A549 treated with CORT108297 at 1 μM for 4 hours (cell line): Measurements from ENCODE around the gene PROM1. TPM values are rescaled to one million over a fixed set of nuclear protein-coding genes. Genes with fewer than 3 reads are reported as not detected.

Source experiments
- total RNA-seq: library from RNA; stranded (reverse); fragments of 200-300 nt; extraction: Qiagen RNA extraction; gene quantifications from 5 replicates; pipeline ENCODE4 v1.2.3, GENCODE V29; 2022

PROM1 gene, protein sequence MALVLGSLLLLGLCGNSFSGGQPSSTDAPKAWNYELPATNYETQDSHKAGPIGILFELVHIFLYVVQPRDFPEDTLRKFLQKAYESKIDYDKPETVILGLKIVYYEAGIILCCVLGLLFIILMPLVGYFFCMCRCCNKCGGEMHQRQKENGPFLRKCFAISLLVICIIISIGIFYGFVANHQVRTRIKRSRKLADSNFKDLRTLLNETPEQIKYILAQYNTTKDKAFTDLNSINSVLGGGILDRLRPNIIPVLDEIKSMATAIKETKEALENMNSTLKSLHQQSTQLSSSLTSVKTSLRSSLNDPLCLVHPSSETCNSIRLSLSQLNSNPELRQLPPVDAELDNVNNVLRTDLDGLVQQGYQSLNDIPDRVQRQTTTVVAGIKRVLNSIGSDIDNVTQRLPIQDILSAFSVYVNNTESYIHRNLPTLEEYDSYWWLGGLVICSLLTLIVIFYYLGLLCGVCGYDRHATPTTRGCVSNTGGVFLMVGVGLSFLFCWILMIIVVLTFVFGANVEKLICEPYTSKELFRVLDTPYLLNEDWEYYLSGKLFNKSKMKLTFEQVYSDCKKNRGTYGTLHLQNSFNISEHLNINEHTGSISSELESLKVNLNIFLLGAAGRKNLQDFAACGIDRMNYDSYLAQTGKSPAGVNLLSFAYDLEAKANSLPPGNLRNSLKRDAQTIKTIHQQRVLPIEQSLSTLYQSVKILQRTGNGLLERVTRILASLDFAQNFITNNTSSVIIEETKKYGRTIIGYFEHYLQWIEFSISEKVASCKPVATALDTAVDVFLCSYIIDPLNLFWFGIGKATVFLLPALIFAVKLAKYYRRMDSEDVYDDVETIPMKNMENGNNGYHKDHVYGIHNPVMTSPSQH
- total RNA-seq = 0.06 to 0.29 TPM (median 0.09 TPM) in 5 replicates

DNA sequence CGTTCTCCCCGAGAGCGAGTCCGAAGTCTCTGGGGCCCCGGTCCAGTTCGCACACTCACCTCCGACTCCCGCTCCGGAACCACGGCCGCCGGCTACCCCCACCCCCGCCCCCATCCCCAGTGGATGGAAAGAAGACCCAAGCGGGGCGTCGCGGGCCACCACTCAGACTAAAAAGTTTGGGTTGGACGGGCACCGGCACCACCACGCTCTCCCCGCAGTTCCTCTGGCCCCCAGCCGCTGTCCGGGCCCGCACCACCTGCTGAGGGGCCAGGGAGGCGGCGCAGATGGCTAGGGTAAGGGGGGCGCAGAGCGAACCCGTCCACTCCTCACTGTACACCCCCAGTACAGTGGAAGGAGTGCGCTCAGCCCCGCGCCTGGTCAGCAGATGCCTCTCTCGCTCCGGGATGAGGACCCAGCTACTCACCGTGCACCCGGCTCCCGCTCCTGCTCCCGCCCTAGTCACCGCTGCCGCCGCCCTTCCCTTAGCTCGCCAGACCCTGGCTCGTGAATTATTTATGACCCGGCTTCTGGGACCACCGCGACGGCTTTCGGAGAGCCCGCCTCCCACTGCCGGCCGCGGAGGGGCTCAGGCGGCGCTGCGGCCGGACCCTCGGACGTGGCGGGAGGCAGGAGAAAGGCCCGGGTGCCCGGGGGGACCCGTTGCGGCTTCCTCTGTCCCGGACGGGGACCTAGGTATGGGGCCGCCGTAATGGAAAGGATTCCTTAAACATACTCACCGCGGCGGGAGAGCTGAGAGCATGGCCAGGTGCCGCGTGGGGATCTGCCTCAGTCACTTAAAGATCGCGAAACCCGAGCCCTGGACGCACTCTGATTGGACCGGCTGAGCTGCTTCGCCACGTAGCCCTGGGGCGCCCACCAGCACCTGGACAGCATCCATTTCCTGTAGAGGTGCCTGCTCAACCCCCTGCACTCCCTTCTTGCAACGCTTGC lies at the start of gene PROM1:
TSS of gene PROM1 (minus strand) at position 783 of the 951 bp plus-strand sequence. CDS start 8,117 bp downstream, outside the sequence.

DNA sequence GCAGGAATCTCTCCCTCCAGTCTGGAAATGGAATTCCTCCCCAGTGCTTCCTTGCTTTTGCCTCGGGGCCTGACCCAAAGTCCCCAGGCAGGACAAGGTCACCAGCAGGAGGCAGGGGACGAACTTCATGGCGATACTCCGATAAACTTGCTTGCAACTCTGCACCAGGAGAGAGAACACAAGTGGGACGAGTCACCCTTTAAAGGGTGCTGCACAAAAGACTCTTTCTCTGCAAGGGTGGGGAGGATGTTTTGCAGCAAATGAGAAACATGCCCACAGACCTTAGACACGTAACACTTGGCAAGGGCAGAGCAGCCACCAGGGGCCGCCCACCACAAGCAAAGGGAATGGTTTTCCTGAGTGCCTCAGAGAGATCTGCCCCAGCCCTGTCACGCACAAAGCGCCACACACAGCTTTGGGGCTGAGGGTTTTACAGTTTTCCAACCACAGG lies 120.8 kb downstream of the PROM1 start, which contains the start of gene FGFBP2:
TSS of gene FGFBP2 (minus strand) at position 175 of the 451 bp plus-strand sequence. CDS start at position 129, 46 bp downstream.

DNA sequence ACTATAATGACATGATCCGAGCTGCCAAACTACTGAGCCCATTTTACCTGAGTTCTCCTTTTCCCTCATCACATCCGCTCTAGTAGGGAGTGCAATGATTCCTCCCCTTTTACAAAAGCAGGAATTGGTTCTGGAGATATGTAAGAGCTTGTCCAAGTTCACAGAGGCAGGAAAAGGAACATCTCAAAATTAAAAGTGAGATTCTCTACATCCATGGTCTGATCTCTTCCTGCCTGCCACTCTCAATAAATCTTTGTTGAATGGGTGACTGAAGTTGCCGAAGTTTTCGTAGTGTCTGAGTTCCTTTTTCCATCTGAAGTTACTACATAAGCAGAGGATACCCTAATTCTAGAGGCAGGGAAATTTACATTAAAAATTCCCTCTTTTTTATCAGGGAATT lies 145.2 kb downstream of the PROM1 start, which contains the start of gene FGFBP1:
TSS of gene FGFBP1 (minus strand) at position 101 of the 400 bp plus-strand sequence. CDS start 2,108 bp downstream, outside the sequence.

Other genes starting within 250 kb of the PROM1 start
- gene FGFBP1, start 145.3 kb downstream of the PROM1 start, total RNA-seq = 3.8 to 4.9 TPM (median 4.2 TPM) in 5 replicates
- 0.06 to 0.15 TPM (median 0.10 TPM) in 3 of 5 replicates, not detected in the others for gene FGFBP2, start 120.8 kb downstream of the PROM1 start, total RNA-seq
- gene TAPT1, start 142.4 kb upstream of the PROM1 start, total RNA-seq = 12.0 to 17.0 TPM (median 12.3 TPM) in 5 replicates